HL-60 (cell line): ENCODE measurements around the gene RBMS3.

Source experiments
- CTCF ChIP-seq: IDR thresholded peaks from one replicate; pipeline ENCODE4 v1.5.1; 2011; ENCODE audit warnings: low read length, control low read depth, inconsistent platforms; ENCODE audit not compliant: insufficient read depth
- GABPA ChIP-seq: IDR thresholded peaks from 2 replicates; pipeline ENCODE4 v1.6.1; 2012; ENCODE audit warnings: low read depth
- POLR2AphosphoS5 ChIP-seq: IDR thresholded peaks from 2 replicates; pipeline ENCODE4 v1.6.1; 2012; ENCODE audit warnings: low read depth
- REST ChIP-seq: IDR thresholded peaks from 2 replicates; pipeline ENCODE4 v1.6.1; 2012; ENCODE audit warnings: low read depth; ENCODE audit not compliant: insufficient replicate concordance
- SPI1 ChIP-seq: IDR thresholded peaks from 2 replicates; pipeline ENCODE4 v1.6.1; 2012; ENCODE audit warnings: low read depth, mild to moderate bottlenecking, borderline replicate concordance

GRCh38 chr3:29958816-29959215, 677.9 kb downstream of the RBMS3 start:
- no peak for TF ChIP-seq CTCF
- TF ChIP-seq POLR2AphosphoS5, result no peak
- TF ChIP-seq GABPA, result no peak
- TF ChIP-seq SPI1, result no peak
- TF ChIP-seq REST, result no peak
